Measurements from ENCODE around the gene ADAMTS9.

ADAMTS9 gene

GRCh38 chr3:64687781-64688604 lies at the start of gene ADAMTS9:
ADAMTS9 (minus strand) TSS chr3:64688000; CDS start chr3:64687657, 343 bp downstream.
- DNase-seq (ENCODE audit: low read depth in 2 of 2) = no peak

GRCh38 chr3:64732576-64732975 lies 44.8 kb upstream of the ADAMTS9 start:
- DNase-seq (ENCODE audit: low read depth in 2 of 2) = no peak

GRCh38 chr3:64730681-64731080 lies 42.9 kb upstream of the ADAMTS9 start:
- no peak for DNase-seq (ENCODE audit: low read depth in 2 of 2)

GRCh38 chr3:64728994-64729393 lies 41.2 kb upstream of the ADAMTS9 start:
- no peak for DNase-seq (ENCODE audit: low read depth in 2 of 2)

GRCh38 chr3:64728428-64728827 lies 40.6 kb upstream of the ADAMTS9 start:
- no peak for DNase-seq (ENCODE audit: low read depth in 2 of 2)

- no peak for DNase-seq (ENCODE audit: low read depth in 2 of 2)
Measured at GRCh38 chr3:64726414-64727090, 38.8 kb upstream of the ADAMTS9 start.

- no peak for DNase-seq (ENCODE audit: low read depth in 2 of 2)
Measured at GRCh38 chr3:64718976-64719375, 31.2 kb upstream of the ADAMTS9 start.

- DNase-seq (ENCODE audit: low read depth in 2 of 2) = no peak
Measured at GRCh38 chr3:64717872-64718613, 30.2 kb upstream of the ADAMTS9 start.

- DNase-seq (ENCODE audit: low read depth in 2 of 2) = no peak
Measured at GRCh38 chr3:64717411-64717810, 29.6 kb upstream of the ADAMTS9 start.

GRCh38 chr3:64716110-64716710 lies 28.4 kb upstream of the ADAMTS9 start:
- DNase-seq (ENCODE audit: low read depth in 2 of 2) = no peak

- no peak for DNase-seq (ENCODE audit: low read depth in 2 of 2)
Measured at GRCh38 chr3:64715211-64715982, 27.6 kb upstream of the ADAMTS9 start.

- DNase-seq (ENCODE audit: low read depth in 2 of 2) = no peak
Measured at GRCh38 chr3:64708456-64708855, 20.7 kb upstream of the ADAMTS9 start.

- DNase-seq (ENCODE audit: low read depth in 2 of 2) = no peak
Measured at GRCh38 chr3:64705946-64706345, 18.1 kb upstream of the ADAMTS9 start.

GRCh38 chr3:64696896-64697295 lies 9.1 kb upstream of the ADAMTS9 start:
- no peak for DNase-seq (ENCODE audit: low read depth in 2 of 2)

- DNase-seq (ENCODE audit: low read depth in 2 of 2) = no peak
Measured at GRCh38 chr3:64694114-64694513, 6.3 kb upstream of the ADAMTS9 start.

GRCh38 chr3:64693031-64693430 lies 5.2 kb upstream of the ADAMTS9 start:
- DNase-seq (ENCODE audit: low read depth in 2 of 2) = no peak

- no peak for DNase-seq (ENCODE audit: low read depth in 2 of 2)
Measured at GRCh38 chr3:64691051-64691450, 3.3 kb upstream of the ADAMTS9 start.

GRCh38 chr3:64687086-64687780 lies 567 bp downstream of the ADAMTS9 start:
- DNase-seq (ENCODE audit: low read depth in 2 of 2) = no peak

GRCh38 chr3:64686446-64686908 lies 1.3 kb downstream of the ADAMTS9 start:
- DNase-seq (ENCODE audit: low read depth in 2 of 2) = no peak

- DNase-seq (ENCODE audit: low read depth in 2 of 2) = no peak
Measured at GRCh38 chr3:64685800-64686445, 1.9 kb downstream of the ADAMTS9 start.
